HCEC 1CT (cell line): ENCODE results near the gene ADGRB2.

Experiments
- DNase-seq: peaks from one replicate; pipeline ENCODE4 v3.0.0-alpha.2; 2017

ADGRB2 gene

GRCh38 chr1:31781138-31781755 is 17.1 kb upstream of the ADGRB2 start:
- no peak for DNase-seq

GRCh38 chr1:31780632-31781031 is 16.5 kb upstream of the ADGRB2 start:
- DNase-seq, result no peak

GRCh38 chr1:31779687-31780086 is 15.5 kb upstream of the ADGRB2 start:
- no peak for DNase-seq

- DNase-seq, result no peak
These were observed 14.8 kb upstream of the ADGRB2 start for GRCh38 chr1:31778763-31779488.

GRCh38 chr1:31776516-31776915 is 12.4 kb upstream of the ADGRB2 start:
- no peak for DNase-seq

GRCh38 chr1:31776032-31776431 is 11.9 kb upstream of the ADGRB2 start:
- no peak for DNase-seq

GRCh38 chr1:31775210-31775999 is 11.3 kb upstream of the ADGRB2 start:
- DNase-seq, result no peak

GRCh38 chr1:31774495-31774894 is 10.4 kb upstream of the ADGRB2 start:
- DNase-seq, result no peak

GRCh38 chr1:31773861-31774260 is 9.7 kb upstream of the ADGRB2 start:
- DNase-seq, result no peak

GRCh38 chr1:31772669-31773248 is 8.6 kb upstream of the ADGRB2 start:
- no peak for DNase-seq

GRCh38 chr1:31771891-31772668 is 7.9 kb upstream of the ADGRB2 start:
- DNase-seq, result no peak

- DNase-seq, result no peak
These were observed 5.7 kb upstream of the ADGRB2 start for GRCh38 chr1:31769720-31770390.

- DNase-seq, result no peak
These were observed 5.0 kb upstream of the ADGRB2 start for GRCh38 chr1:31768939-31769704.

GRCh38 chr1:31768407-31768907 is 4.3 kb upstream of the ADGRB2 start:
- no peak for DNase-seq

GRCh38 chr1:31767225-31767624 is 3.1 kb upstream of the ADGRB2 start:
- DNase-seq, result no peak

- DNase-seq, result no peak
These were observed 1.4 kb upstream of the ADGRB2 start for GRCh38 chr1:31765516-31765915.

- DNase-seq, result no peak
These were observed 914 bp upstream of the ADGRB2 start for GRCh38 chr1:31765041-31765467.

GRCh38 chr1:31763671-31764311 is 349 bp downstream of the ADGRB2 start:
- DNase-seq, result no peak

GRCh38 chr1:31762726-31763670 is 1.1 kb downstream of the ADGRB2 start:
- peak; percentile 37 for DNase-seq
